ENCODE measurements around the gene NUAK2.

- TF ChIP-seq ZNF8 (CRISPR knock-in tag; IDR thresholded peaks at IDR 0.05) = no peak
- TF ChIP-seq ZFP30 (CRISPR knock-in tag; IDR thresholded peaks at IDR 0.05) = no peak
- no peak for TF ChIP-seq GLIS3 (CRISPR knock-in tag; IDR thresholded peaks at IDR 0.05)
Measured at GRCh38 chr1:205309741-205310140, 11.8 kb downstream of the NUAK2 start.

All from SK-N-SH treated with all-trans-retinoic acid at 6 μM for 48 hours (cell line).